ENCODE data around the gene GNAT1.
"Not testable (repeated sequence)": the region's sequence is repeated elsewhere in the genome, so short reads cannot be mapped to it uniquely, and the experiment has no call there.

GNAT1 gene

GRCh38 chr3:50203809-50204803, 12.7 kb downstream of the GNAT1 start:
- no peak for DNase-seq

GRCh38 chr3:50204804-50205412, 13.5 kb downstream of the GNAT1 start, which contains the start of gene SLC38A3:
Gene SLC38A3, plus strand, starts transcription at chr3:50205271. Its CDS starts 8,929 bp downstream, at chr3:50214200.
- DNase-seq, result no peak

- no peak for DNase-seq
Measured at GRCh38 chr3:50205413-50206276, 14.2 kb downstream of the GNAT1 start.

- no peak for DNase-seq
Measured at GRCh38 chr3:50207359-50208042, 16.1 kb downstream of the GNAT1 start.

- no peak for DNase-seq
Measured at GRCh38 chr3:50208677-50209344, 17.4 kb downstream of the GNAT1 start.

- no peak for DNase-seq
Measured at GRCh38 chr3:50210176-50210509, 18.7 kb downstream of the GNAT1 start.

- no peak for DNase-seq
Measured at GRCh38 chr3:50210510-50211367, 19.3 kb downstream of the GNAT1 start.

GRCh38 chr3:50211368-50211717, 19.9 kb downstream of the GNAT1 start:
- DNase-seq, result not testable (repeated sequence)

GRCh38 chr3:50211930-50212329, 20.5 kb downstream of the GNAT1 start:
- peak; percentile 73 for DNase-seq

GRCh38 chr3:50212502-50212901, 21.1 kb downstream of the GNAT1 start:
- DNase-seq, result no peak

- DNase-seq, result no peak
Measured at GRCh38 chr3:50212971-50213370, 21.6 kb downstream of the GNAT1 start.

GRCh38 chr3:50213373-50213772, 22.0 kb downstream of the GNAT1 start:
- no peak for DNase-seq

GRCh38 chr3:50214824-50215223, 23.4 kb downstream of the GNAT1 start:
- no peak for DNase-seq

GRCh38 chr3:50215529-50215928, 24.1 kb downstream of the GNAT1 start:
- DNase-seq, result no peak

- DNase-seq, result no peak
Measured at GRCh38 chr3:50217681-50218080, 26.3 kb downstream of the GNAT1 start.

GRCh38 chr3:50218448-50218847, 27.0 kb downstream of the GNAT1 start:
- DNase-seq, result no peak

- DNase-seq, result no peak
Measured at GRCh38 chr3:50219285-50219684, 27.9 kb downstream of the GNAT1 start.

GRCh38 chr3:50220109-50220508, 28.7 kb downstream of the GNAT1 start:
- DNase-seq, result no peak

- DNase-seq, result no peak
Measured at GRCh38 chr3:50221051-50221410, 29.6 kb downstream of the GNAT1 start.

GRCh38 chr3:50221411-50222168, 30.2 kb downstream of the GNAT1 start:
- no peak for DNase-seq

- DNase-seq, result no peak
Measured at GRCh38 chr3:50222169-50222528, 30.7 kb downstream of the GNAT1 start.

Measured in fibroblast of upper back skin (primary cell).